Endothelial cell (in vitro differentiated cells): ENCODE measurements around the gene SERF1B. TPM values are rescaled to one million over a fixed set of nuclear protein-coding genes. Genes with fewer than 3 reads are reported as not detected.
"Not testable (repeated sequence)": the region's sequence is repeated elsewhere in the genome, so short reads cannot be mapped to it uniquely, and the experiment has no call there.

Experiments used
- DNase-seq: peaks from one replicate; pipeline ENCODE4 v3.0.0; 2021; ENCODE audit warnings: low spot score
- H3K27ac Mint-ChIP-seq: one replicate; pipeline ENCODE4 v1.8.0; 2021; ENCODE audit warnings: mixed read lengths, inconsistent platforms; ENCODE audit not compliant: unreplicated experiment
- H3K27me3 Mint-ChIP-seq: one replicate; pipeline ENCODE4 v1.8.0; 2021; ENCODE audit warnings: mild to moderate bottlenecking, moderate library complexity, mixed read lengths, inconsistent platforms; ENCODE audit not compliant: unreplicated experiment
- H3K36me3 Mint-ChIP-seq: one replicate; pipeline ENCODE4 v1.8.0; 2021; ENCODE audit warnings: mild to moderate bottlenecking, low read depth, mixed read lengths, inconsistent platforms; ENCODE audit not compliant: unreplicated experiment
- H3K4me1 Mint-ChIP-seq: one replicate; pipeline ENCODE4 v1.8.0; 2021; ENCODE audit warnings: mild to moderate bottlenecking, mixed read lengths, inconsistent platforms; ENCODE audit not compliant: unreplicated experiment
- H3K4me3 Mint-ChIP-seq: one replicate; pipeline ENCODE4 v1.8.0; 2021; ENCODE audit warnings: mild to moderate bottlenecking, mixed read lengths, inconsistent platforms; ENCODE audit not compliant: unreplicated experiment
- H3K9me3 Mint-ChIP-seq: one replicate; pipeline ENCODE4 v1.8.0; 2021; ENCODE audit warnings: mixed read lengths, inconsistent platforms; ENCODE audit not compliant: unreplicated experiment
- long read RNA-seq: library from polyadenylated mRNA; unstranded; transcript quantifications from one replicate; pipeline ENCODE4 v2.0.0, GENCODE V29; 2020; ENCODE audit not compliant: unreplicated experiment
- total RNA-seq: library from RNA; stranded (reverse); fragmentation: NEBNext Ultra II Directional; extraction: Animal tissue kit (Norgen Biotek cat#: 25700); gene quantifications from one replicate; pipeline ENCODE4 v1.2.1, GENCODE V29; 2021; ENCODE audit not compliant: unreplicated experiment

The SERF1B gene
- 71.7 TPM for total RNA-seq
- long read RNA-seq, transcript SERF1B-202 (3 exons, 703 nt): major isoform, 20 of 30 reads
- long read RNA-seq, partial matches to known transcripts: 1 of 30 reads
- long read RNA-seq, other reads (novel, unspliced or antisense): 6 of 30 reads

DNA sequence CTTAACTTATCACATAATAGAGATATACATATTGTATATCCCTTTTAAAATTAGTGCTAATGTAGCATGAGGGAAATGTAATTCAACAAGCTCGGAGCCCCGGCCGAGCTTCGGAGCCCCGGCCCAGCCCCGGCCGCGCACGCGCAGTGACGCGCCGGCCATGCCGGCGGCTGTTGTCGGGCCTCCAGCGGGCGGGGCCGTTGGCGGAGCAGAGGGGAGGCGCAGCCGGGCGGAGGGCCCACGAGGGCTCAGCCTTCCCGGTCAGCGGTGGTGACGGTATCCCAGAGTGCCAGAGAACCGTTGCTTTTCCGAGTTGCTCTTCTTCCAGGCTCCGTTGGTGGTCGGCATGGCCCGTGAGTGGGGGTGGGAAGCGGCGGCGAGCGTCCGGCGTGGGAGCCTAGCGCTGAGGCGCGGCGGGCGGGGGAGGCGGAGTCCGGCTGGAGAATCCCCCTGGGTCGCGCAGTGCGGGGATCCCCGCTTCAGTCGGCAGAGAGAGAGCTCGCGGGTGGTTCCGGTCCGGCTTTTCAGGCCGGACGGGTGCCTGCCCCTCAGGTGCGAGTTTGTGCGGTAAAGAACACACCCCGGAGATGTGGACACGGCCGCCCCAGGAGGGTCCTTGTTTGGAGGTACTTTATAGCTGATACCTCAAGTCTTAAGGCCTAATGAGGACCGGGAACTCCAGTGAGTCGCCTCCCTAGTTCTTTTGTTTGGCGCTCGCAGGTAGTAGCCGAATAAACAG is at the start of gene SERF1B:
Gene SERF1B, plus strand, starts transcription at position 146 of the 739 bp plus-strand sequence. Its CDS starts 201 bp downstream, at position 347.
- not testable (repeated sequence) for H3K36me3 Mint-ChIP-seq, H3K9me3 Mint-ChIP-seq

DNA sequence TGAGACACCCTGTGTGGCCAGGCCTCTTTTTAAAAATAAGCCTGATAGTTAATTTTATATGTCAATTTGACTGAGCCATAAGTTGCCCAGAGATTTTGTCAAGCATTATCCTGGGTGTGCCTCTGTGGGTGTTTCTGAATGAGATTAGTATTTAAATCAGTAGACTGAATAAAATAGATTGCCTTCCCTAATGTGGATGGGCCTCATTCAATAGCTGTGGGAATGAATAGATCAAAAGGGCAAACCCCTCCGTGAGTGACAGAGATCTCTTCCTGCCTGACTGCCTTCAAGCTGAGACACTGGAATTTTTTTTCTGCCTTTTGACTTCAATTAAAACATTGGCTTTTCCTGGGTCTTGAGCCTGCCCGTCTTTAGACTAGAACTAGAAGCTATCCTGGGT is 33.3 kb upstream of the SERF1B start:
- H3K27ac Mint-ChIP-seq, H3K4me1 Mint-ChIP-seq, H3K4me3 Mint-ChIP-seq, H3K9me3 Mint-ChIP-seq, H3K36me3 Mint-ChIP-seq, H3K27me3 Mint-ChIP-seq, DNase-seq: not testable (repeated sequence)

More for the DNA sequence above, at the start of gene SERF1B:
- not testable (repeated sequence) for H3K4me1 Mint-ChIP-seq, H3K27me3 Mint-ChIP-seq, H3K27ac Mint-ChIP-seq, DNase-seq, H3K4me3 Mint-ChIP-seq

DNA sequence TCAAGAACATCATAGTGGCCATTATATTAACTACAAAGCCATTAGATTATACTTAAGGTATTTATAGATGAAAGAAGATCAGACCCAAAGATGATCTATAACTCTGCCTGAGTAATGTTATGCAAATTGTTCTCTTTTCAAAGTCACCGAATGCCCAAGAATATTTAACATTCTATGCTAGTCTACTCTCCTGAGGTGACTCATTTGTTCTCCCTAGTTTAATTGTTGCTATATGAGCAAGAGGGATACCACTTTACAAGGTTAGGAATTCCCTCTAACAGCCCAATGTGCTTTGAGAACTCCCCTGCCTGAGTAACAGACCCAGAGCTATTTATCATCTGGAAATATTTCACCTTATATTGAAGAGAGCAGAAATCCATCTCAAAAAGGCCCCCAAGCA is 29.5 kb upstream of the SERF1B start:
- not testable (repeated sequence) for H3K9me3 Mint-ChIP-seq, H3K4me1 Mint-ChIP-seq, H3K27ac Mint-ChIP-seq, H3K27me3 Mint-ChIP-seq, H3K36me3 Mint-ChIP-seq, DNase-seq, H3K4me3 Mint-ChIP-seq

DNA sequence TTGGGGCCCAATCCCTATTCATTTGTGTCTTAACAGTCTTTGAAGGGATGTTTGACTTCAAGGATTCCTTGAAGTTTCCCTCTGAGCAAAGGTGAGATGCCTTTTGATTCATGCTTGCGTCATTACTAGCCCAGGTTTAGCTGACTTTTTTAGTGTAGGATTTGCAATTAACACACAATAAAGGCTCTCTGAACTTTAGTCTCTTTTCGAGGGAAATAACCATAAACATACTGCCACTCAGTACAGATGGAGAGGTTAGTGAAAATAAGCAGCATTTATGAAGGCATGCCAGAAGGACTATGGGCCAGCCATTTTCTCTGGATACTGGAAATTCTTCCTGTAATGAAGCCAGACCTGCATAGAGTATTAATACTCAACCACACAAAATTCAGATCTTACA is 4.4 kb upstream of the SERF1B start:
- not testable (repeated sequence) for H3K4me3 Mint-ChIP-seq

DNA sequence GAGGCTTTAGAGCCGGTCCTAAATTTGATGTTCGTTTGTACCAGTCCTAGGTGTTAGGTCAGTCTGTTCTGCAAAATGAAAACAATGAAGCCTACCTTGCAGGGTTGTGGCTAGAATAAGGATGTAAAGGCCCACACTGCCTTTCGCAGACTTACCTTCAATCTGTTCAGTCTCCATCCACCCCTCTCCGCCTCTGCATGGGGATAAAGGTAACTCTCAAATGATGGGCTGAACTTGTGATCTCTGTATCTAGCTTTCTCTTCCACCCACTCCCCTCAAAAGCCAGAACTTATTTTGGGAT is 744 bp downstream of the SERF1B start:
- not testable (repeated sequence) for H3K36me3 Mint-ChIP-seq, DNase-seq, H3K27me3 Mint-ChIP-seq, H3K4me3 Mint-ChIP-seq, H3K27ac Mint-ChIP-seq, H3K4me1 Mint-ChIP-seq, H3K9me3 Mint-ChIP-seq

More for the DNA sequence above, 4.4 kb upstream of the SERF1B start:
- H3K9me3 Mint-ChIP-seq, H3K27me3 Mint-ChIP-seq, H3K36me3 Mint-ChIP-seq, H3K27ac Mint-ChIP-seq, DNase-seq, H3K4me1 Mint-ChIP-seq: not testable (repeated sequence)

DNA sequence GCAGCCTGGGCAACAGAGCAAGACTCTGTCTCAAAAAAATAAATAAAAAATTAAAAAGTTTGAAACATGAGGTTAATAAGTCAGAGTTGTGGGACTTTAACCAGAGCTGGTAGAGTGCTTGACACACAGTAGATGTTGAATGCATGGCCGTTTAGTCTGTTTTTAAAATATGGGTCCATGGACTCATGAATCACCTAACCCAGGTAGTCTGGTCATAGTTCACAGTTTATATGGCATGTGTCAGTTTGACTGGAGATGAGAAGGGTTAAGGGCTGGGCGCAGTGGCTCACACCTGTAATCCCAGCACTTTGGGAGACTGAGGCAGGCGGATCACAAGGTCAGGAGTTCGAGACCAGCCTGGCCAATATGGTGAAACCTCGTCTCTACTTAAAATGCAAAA is 6.2 kb downstream of the SERF1B start:
- H3K4me3 Mint-ChIP-seq, H3K9me3 Mint-ChIP-seq, H3K27ac Mint-ChIP-seq, H3K36me3 Mint-ChIP-seq, H3K4me1 Mint-ChIP-seq, H3K27me3 Mint-ChIP-seq, DNase-seq: not testable (repeated sequence)

DNA sequence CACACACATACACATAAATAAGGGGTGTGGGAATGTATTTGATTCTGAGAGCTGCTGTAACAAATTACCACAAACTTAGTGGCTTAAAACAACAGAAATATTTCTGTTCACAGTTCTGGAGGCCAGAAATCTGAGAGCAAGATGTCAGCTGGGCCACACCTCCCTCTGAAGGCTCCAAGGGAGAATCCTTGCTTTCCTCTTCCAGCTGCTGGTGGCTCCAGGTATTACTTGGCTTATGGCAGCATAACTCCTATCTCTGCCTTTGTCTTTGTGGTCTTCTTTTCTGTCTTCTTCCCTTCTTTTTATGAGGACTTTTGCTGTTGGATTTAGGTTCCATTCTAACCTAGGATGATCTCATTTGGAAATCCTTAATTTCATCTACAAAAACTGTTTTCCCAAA is 16.4 kb downstream of the SERF1B start:
- H3K4me3 Mint-ChIP-seq, H3K4me1 Mint-ChIP-seq, H3K27me3 Mint-ChIP-seq, H3K36me3 Mint-ChIP-seq, H3K9me3 Mint-ChIP-seq, H3K27ac Mint-ChIP-seq, DNase-seq: not testable (repeated sequence)

DNA sequence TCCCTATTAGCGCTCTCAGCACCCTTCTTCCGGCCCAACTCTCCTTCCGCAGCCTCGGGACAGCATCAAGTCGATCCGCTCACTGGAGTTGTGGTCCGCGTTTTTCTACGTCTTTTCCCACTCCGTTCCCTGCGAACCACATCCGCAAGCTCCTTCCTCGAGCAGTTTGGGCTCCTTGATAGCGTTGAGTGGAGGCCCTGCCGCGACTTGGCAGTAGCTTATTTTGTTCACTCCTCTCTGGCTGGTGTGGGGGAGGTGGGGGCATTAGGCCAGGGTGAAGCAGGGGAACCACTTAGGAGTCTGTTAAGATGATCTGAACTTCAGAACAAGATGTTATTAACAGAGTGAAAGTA is 24.7 kb downstream of the SERF1B start:
- H3K4me3 Mint-ChIP-seq, H3K36me3 Mint-ChIP-seq, DNase-seq, H3K27me3 Mint-ChIP-seq, H3K9me3 Mint-ChIP-seq, H3K27ac Mint-ChIP-seq, H3K4me1 Mint-ChIP-seq: not testable (repeated sequence)

DNA sequence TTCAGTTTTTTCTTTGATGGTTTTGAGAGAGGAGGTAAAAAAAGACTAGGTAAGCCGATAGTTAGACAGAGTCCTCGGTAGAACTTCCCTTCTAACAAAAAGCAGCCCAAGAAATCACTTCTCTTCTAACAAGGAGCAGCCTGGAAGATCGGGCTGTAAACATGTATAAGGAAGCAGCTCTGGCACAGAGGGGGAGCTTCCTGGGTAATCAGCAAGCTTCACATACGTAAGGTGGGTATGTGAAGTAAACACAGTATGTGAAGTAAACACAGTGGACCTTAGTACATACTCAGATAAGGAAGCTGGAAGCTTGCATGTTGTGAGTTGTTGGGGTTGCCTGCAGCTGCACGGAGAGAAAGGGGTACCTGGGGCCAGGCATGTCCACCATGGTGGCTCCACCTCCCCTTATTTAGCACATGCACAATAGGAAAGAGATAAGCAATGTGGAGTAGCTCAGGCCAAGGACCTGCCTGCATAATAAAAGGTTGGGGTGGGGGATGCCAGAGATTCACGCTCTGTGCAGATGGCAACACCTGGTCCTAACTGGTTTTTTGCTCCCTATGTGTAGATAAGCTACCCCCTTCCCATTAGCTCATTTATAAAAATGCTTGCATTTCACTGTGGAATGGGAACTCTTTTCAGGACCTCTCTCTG is 31.4 kb downstream of the SERF1B start:
- not testable (repeated sequence) for H3K4me1 Mint-ChIP-seq, H3K9me3 Mint-ChIP-seq, H3K27me3 Mint-ChIP-seq, H3K4me3 Mint-ChIP-seq, H3K36me3 Mint-ChIP-seq, H3K27ac Mint-ChIP-seq, DNase-seq

DNA sequence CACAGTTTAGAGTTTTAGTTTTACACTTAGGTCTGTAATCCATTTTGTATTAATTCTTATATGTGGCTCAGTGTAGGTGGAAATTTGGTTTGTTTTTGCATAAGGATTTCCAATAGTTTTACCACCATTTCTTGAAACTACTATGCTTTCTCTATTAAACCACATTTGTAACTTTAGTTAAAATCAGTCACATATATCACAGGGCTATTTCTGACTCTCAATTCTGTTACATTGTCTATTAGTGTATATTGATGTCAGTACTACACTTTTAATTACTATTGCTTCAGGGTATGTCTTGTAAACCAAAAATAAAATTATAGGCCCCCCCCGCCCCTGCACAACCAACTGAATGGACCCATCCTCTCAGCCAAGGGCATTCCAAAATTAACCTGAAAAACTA is 32.1 kb downstream of the SERF1B start:
- not testable (repeated sequence) for H3K27me3 Mint-ChIP-seq, H3K9me3 Mint-ChIP-seq, H3K36me3 Mint-ChIP-seq, DNase-seq, H3K27ac Mint-ChIP-seq, H3K4me3 Mint-ChIP-seq, H3K4me1 Mint-ChIP-seq

DNA sequence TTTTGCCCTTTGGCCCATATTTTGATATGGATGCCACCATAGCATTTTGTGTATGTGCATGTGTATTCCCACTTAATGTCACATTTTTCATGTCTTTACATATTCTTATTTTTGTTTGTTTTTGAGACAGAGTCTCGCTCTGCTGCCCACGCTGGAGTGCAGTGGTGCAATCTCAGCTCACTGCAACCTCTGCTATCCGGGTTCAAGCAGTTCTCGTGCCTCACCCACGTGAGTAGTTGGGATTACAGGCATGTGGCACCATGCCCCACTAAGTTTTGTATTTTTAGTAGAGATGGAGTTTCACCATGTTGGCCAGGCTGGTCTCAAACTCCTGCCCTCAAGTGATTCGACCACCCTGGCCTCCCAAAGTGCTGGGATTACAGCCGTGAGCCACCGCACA is 52.6 kb downstream of the SERF1B start:
- not testable (repeated sequence) for H3K4me1 Mint-ChIP-seq, H3K36me3 Mint-ChIP-seq, H3K27me3 Mint-ChIP-seq, DNase-seq, H3K27ac Mint-ChIP-seq, H3K4me3 Mint-ChIP-seq, H3K9me3 Mint-ChIP-seq

DNA sequence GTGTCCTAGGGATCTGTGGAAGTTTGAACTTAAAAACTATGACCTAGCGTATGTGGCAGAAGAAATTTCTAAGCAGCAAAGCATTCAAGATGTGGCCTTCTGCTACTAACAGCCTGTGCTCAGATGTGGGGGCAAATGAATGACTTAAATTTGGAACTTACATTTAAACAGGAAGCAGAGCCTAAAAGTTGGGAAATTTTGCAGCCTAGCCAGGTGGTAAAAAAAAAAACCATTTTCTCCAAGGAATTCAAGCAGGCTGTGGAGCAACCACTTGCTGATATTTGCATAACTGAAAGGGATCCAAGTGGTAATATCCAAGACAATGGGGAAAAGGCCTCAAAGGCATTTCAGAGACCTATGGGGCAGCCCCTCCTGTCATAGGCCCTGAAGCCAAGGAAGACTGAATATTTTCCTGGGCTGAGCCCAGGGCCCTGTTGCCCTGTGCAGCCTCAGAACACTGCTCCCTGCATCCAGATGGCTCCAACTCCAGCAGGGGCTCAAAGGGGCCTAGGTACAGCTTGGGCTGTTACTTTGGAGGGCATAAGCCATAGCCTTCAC is 63.9 kb downstream of the SERF1B start:
- not testable (repeated sequence) for DNase-seq, H3K4me3 Mint-ChIP-seq

More for the DNA sequence above, 63.9 kb downstream of the SERF1B start:
- not testable (repeated sequence) for H3K27ac Mint-ChIP-seq, H3K36me3 Mint-ChIP-seq, H3K9me3 Mint-ChIP-seq, H3K4me1 Mint-ChIP-seq, H3K27me3 Mint-ChIP-seq
